Keratinocyte (primary cell): Measurements from ENCODE around the gene ADAM19.

Source experiments
- CTCF ChIP-seq, 3 experiments: IDR thresholded peaks in 1 of 3; conservative IDR thresholded peaks in 1 of 3; optimal IDR thresholded peaks in 1 of 3; 2 replicates in 2 of 3; 3 replicates in 1 of 3; pipeline versions ENCODE3 to v1.5.1; 2011; ENCODE audit warnings: low read length in 3 of 3, mild to moderate bottlenecking in 3 of 3, moderate library complexity in 2 of 3, control low read depth in 1 of 3, inconsistent platforms in 1 of 3; ENCODE audit not compliant: insufficient read depth in 2 of 3; ENCODE audit errors: extremely low read depth in 1 of 3
- EZH2 ChIP-seq: IDR thresholded peaks from one replicate; pipeline ENCODE4 v1.6.1; 2012; ENCODE audit warnings: inconsistent platforms, mild to moderate bottlenecking, low read length, moderate library complexity

- TF ChIP-seq CTCF (optimal IDR thresholded peaks at IDR 0.05 in 1 of 3, IDR thresholded peaks at IDR 0.05 in 1 of 3, conservative IDR thresholded peaks at IDR 0.05 in 1 of 3; ENCODE audit: extremely low read depth in 1 of 3, insufficient read depth in 2 of 3, low read length in 3 of 3), result no peak
- no peak for TF ChIP-seq EZH2
These were observed at the start of gene ADAM19 for GRCh38 chr5:157575381-157576020.
